HepG2 (cell line): ENCODE measurements around the gene TBC1D24. TPM values are rescaled to one million over a fixed set of nuclear protein-coding genes. Genes with fewer than 3 reads are reported as not detected.

Experiments used
- AGO1 ChIP-seq: fragments of 200-400 bp; formaldehyde crosslinking; IDR thresholded peaks from 2 replicates; pipeline ENCODE4 v1.6.1; 2017; ENCODE audit warnings: mild to moderate bottlenecking, low read depth, low read length, moderate library complexity; ENCODE audit not compliant: poor library complexity, severe bottlenecking
- DNMT1 ChIP-seq: sonication (generic); formaldehyde crosslinking; IDR thresholded peaks from 2 replicates; pipeline ENCODE4 v1.5.1; 2020; ENCODE audit warnings: mild to moderate bottlenecking, missing genetic modification reagents
- HIVEP1 ChIP-seq: sonication (generic); formaldehyde crosslinking; IDR thresholded peaks from 2 replicates; pipeline ENCODE4 v1.4.0; 2020; ENCODE audit warnings: mild to moderate bottlenecking, missing genetic modification reagents
- HOMEZ ChIP-seq: IDR thresholded peaks from 2 replicates; pipeline ENCODE4 v1.6.1; 2016; ENCODE audit warnings: low read depth
- SATB2 ChIP-seq: sonication (generic); formaldehyde crosslinking; IDR thresholded peaks from 2 replicates; pipeline ENCODE4 v1.5.0; 2020; ENCODE audit warnings: missing genetic modification reagents
- SMAD1 ChIP-seq: sonication (generic); formaldehyde crosslinking; IDR thresholded peaks from 2 replicates; pipeline ENCODE4 v1.4.0; 2020; ENCODE audit warnings: missing genetic modification reagents, low read depth, mild to moderate bottlenecking, borderline replicate concordance
- ZC3H13 ChIP-seq: sonication (generic); formaldehyde crosslinking; IDR thresholded peaks from 2 replicates; pipeline ENCODE4 v1.8.1; 2023; ENCODE audit warnings: mild to moderate bottlenecking, missing genetic modification reagents, moderate library complexity
- ZFP36L1 ChIP-seq: sonication (generic); formaldehyde crosslinking; IDR thresholded peaks from 2 replicates; pipeline ENCODE4 v1.8.0; 2022; ENCODE audit warnings: mild to moderate bottlenecking, missing genetic modification reagents, moderate library complexity
- ZMYM4 ChIP-seq: sonication (generic); formaldehyde crosslinking; IDR thresholded peaks from 2 replicates; pipeline ENCODE4 v1.8.1; 2023; ENCODE audit warnings: mild to moderate bottlenecking, missing genetic modification reagents
- ZNF234 ChIP-seq: sonication (generic); formaldehyde crosslinking; conservative IDR thresholded peaks from 2 replicates; pipeline ENCODE4 v1.5.1; 2020; ENCODE audit warnings: mild to moderate bottlenecking, missing genetic modification reagents
- ZNF235 ChIP-seq: sonication (generic); formaldehyde crosslinking; IDR thresholded peaks from 2 replicates; pipeline ENCODE4 v1.8.1; 2023; ENCODE audit warnings: mild to moderate bottlenecking, missing genetic modification reagents, borderline replicate concordance
- polyA plus RNA-seq, 8 experiments: library from polyadenylated mRNA; depleted of rRNA in 3 of 8; stranded (reverse) in 7 of 8; unstranded in 1 of 8; fragments of >200 nt; fragmentation: Illumina TruSeq in 4 of 8; extraction: Trizol in 4 of 8; gene quantifications; 2 replicates each; pipeline versions ENCODE4 v1.2.1 to v1.2.3, GENCODE V29; 2011 to 2016; ENCODE audit warnings: low read depth in 4 of 8, missing spikeins in 1 of 8, mixed read lengths in 1 of 8; ENCODE audit not compliant: insufficient read depth in 1 of 8
- total RNA-seq, 5 experiments: library from RNA; depleted of rRNA; stranded (reverse); fragments of >200 nt; fragmentation: Illumina TruSeq; extraction: Trizol; gene quantifications; 2 replicates each; pipeline ENCODE4 v1.2.3, GENCODE V29; 2016; ENCODE audit warnings: low read depth in 1 of 5
- TF ChIP-seq, protein P1 (sequence below): sonication (generic); formaldehyde crosslinking; IDR thresholded peaks from 2 replicates; pipeline ENCODE4; 2020; ENCODE audit warnings: missing genetic modification reagents, mild to moderate bottlenecking, borderline replicate concordance

Gene TBC1D24
- total and polyA plus RNA-seq, 2 of the 13 experiments (the other 11 are each of a cell fraction or from before 2014, with no cell fraction given), result 7.7 to 13.7 TPM

- TF ChIP-seq, protein P1, sequence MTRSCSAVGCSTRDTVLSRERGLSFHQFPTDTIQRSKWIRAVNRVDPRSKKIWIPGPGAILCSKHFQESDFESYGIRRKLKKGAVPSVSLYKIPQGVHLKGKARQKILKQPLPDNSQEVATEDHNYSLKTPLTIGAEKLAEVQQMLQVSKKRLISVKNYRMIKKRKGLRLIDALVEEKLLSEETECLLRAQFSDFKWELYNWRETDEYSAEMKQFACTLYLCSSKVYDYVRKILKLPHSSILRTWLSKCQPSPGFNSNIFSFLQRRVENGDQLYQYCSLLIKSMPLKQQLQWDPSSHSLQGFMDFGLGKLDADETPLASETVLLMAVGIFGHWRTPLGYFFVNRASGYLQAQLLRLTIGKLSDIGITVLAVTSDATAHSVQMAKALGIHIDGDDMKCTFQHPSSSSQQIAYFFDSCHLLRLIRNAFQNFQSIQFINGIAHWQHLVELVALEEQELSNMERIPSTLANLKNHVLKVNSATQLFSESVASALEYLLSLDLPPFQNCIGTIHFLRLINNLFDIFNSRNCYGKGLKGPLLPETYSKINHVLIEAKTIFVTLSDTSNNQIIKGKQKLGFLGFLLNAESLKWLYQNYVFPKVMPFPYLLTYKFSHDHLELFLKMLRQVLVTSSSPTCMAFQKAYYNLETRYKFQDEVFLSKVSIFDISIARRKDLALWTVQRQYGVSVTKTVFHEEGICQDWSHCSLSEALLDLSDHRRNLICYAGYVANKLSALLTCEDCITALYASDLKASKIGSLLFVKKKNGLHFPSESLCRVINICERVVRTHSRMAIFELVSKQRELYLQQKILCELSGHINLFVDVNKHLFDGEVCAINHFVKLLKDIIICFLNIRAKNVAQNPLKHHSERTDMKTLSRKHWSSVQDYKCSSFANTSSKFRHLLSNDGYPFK (CRISPR knock-in tag), result peak; percentile 43; the same call in 1 of the 2 replicates
- TF ChIP-seq ZMYM4 (CRISPR knock-in tag), result no peak
- peak; percentile 30; the same call in 1 of the 2 replicates for TF ChIP-seq ZNF234 (CRISPR knock-in tag)
- no peak for TF ChIP-seq SATB2 (CRISPR knock-in tag)
- TF ChIP-seq ZNF235 (CRISPR knock-in tag), result 0 out of 2 replicates have a peak, but pooled peaks have one; percentile 43
- peak; percentile 25; the same call in 1 of the 2 replicates for TF ChIP-seq ZC3H13 (CRISPR knock-in tag)
- no peak for TF ChIP-seq ZFP36L1 (CRISPR knock-in tag)
- TF ChIP-seq HIVEP1 (CRISPR knock-in tag), result 0 out of 2 replicates have a peak, but pooled peaks have one; percentile 7
- TF ChIP-seq HOMEZ (CRISPR knock-in tag), result no peak
- 0 out of 2 replicates have a peak, but pooled peaks have one; percentile 52 for TF ChIP-seq SMAD1 (CRISPR knock-in tag)
- peak; percentile 51 for TF ChIP-seq AGO1
- 0 out of 2 replicates have a peak, but pooled peaks have one; percentile 42 for TF ChIP-seq DNMT1 (CRISPR knock-in tag)
Measured at GRCh38 chr16:2472488-2472864, 2.5 kb upstream of the TBC1D24 start (continued).
